ENCODE data around the gene TP63. TPM values are rescaled to one million over a fixed set of nuclear protein-coding genes. Genes with fewer than 3 reads are reported as not detected.

The TP63 gene
- total RNA-seq, 1 donor from 2014 or later = 7.8 TPM

DNA sequence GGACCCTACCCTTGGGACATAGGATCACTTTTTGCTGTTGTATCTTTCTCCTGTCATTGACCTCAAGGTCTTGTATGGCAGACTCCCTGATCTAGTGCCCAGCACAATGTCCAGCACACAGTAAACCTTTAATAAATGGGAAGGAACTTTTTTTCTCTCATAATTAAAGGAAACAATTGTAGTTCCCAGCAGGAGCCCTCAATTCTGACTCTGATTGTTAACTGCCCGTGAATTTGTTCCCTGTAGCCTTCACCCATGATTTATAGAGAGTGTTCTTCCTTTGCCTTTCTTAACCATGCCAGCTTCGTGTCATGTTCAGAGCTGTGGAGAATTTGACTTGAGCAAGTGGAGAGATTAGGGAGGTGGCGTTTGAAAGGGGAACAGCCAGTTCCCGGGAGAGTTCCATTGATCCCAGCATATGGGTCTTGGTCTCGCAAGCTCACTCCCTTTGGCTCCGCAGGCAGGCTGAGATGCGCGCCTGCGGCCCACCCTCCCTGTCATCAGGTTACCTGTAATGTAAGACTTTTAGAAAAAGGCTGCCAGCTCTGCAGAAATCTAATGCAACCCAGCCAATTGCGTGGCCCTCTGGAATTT, 182.6 kb downstream of the TP63 start:
- H3K9me3 ChIP-seq (ENCODE audit: control insufficient read depth in 3 of 3, low read length in 3 of 3) = no peaks in the 10 kb centered on the region
- H3K36me3 ChIP-seq (ENCODE audit: control insufficient read depth in 3 of 3, insufficient read depth in 3 of 3, low read length in 3 of 3) = peaks cover 0 to 3% (median 0%) of the 10 kb centered on the region in 3 donors
- peaks cover 7 to 11% (median 9%) of the 10 kb centered on the region in 3 donors for H3K4me1 ChIP-seq (ENCODE audit: control insufficient read depth in 3 of 3, insufficient read depth in 3 of 3, low read length in 3 of 3)
- peak overlapping the region; percentile 28 to 76 (median 54) for H3K9ac ChIP-seq (ENCODE audit: low read depth in 1 of 3, low read length in 3 of 3)
- H3K27me3 ChIP-seq (ENCODE audit: control insufficient read depth in 3 of 3, insufficient read depth in 3 of 3, low read length in 3 of 3) = no peaks in the 10 kb centered on the region
- peak overlapping the region; percentile 23 to 50 (median 27) for H3K4me3 ChIP-seq (ENCODE audit: low read length in 3 of 3)
- peak overlapping the region; percentile 64 for H3K27ac ChIP-seq (ENCODE audit: low read depth, low read length)

DNA sequence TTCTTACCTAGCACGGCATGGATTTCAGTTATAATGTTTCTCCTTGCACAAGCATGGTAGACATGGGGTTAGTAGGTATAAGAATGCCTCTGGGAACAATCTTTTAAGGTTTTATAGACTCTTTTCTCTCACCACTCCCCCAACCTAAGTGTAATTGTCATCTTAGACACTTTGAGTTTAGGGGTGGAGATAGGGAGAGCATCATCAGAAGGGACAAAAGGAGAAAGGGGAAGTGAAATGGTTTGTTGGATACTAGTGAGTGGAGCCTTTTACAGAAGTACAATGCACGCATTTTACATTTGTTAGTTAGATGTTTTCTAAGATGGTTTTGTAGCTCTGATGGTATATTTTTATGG, 189.2 kb downstream of the TP63 start:
- H3K27me3 ChIP-seq (ENCODE audit: control insufficient read depth in 3 of 3, insufficient read depth in 3 of 3, low read length in 3 of 3) = no peaks in the 10 kb centered on the region
- no peak overlapping the region for H3K9ac ChIP-seq (ENCODE audit: low read depth in 1 of 3, low read length in 3 of 3)
- no peaks in the 10 kb centered on the region for H3K36me3 ChIP-seq (ENCODE audit: control insufficient read depth in 3 of 3, insufficient read depth in 3 of 3, low read length in 3 of 3)
- no peak overlapping the region for H3K27ac ChIP-seq (ENCODE audit: low read depth, low read length)
- peaks cover 0 to 4% (median 4%) of the 10 kb centered on the region in 3 donors for H3K4me1 ChIP-seq (ENCODE audit: control insufficient read depth in 3 of 3, insufficient read depth in 3 of 3, low read length in 3 of 3)
- H3K4me3 ChIP-seq (ENCODE audit: low read length in 3 of 3) = no peak overlapping the region
- H3K9me3 ChIP-seq (ENCODE audit: control insufficient read depth in 3 of 3, low read length in 3 of 3) = no peaks in the 10 kb centered on the region

DNA sequence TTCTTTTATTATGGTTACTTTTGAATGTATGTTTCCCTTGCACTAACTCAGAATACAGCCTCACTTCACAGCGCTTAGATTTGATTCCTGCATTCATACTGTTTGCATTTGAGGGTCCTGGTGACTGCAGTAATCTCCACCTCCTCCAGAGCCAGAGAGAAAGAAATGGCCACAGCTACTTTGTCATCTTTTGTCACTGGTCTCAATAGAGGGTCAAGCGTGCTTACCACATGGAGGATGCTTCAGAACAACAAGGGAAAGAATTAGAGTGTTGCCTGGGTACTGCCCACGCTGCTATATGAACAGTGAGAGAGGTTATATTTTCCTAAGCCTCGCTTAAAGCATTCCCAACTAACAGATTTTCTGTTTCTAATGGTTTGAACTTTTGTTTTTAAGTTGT, 190.1 kb downstream of the TP63 start:
- Histone ChIP-seq H3K4me3 (ENCODE audit: low read length in 3 of 3) (no peak overlapping the region), H3K9me3 (ENCODE audit: control insufficient read depth in 3 of 3, low read length in 3 of 3) (no peaks in the 10 kb centered on the region), H3K27ac (ENCODE audit: low read depth, low read length) (no peak overlapping the region), H3K9ac (ENCODE audit: low read depth in 1 of 3, low read length in 3 of 3) (no peak overlapping the region), H3K36me3 (ENCODE audit: control insufficient read depth in 3 of 3, insufficient read depth in 3 of 3, low read length in 3 of 3) (no peaks in the 10 kb centered on the region), H3K4me1 (ENCODE audit: control insufficient read depth in 3 of 3, insufficient read depth in 3 of 3, low read length in 3 of 3) (peaks cover 0 to under 1% (median under 1%) of the 10 kb centered on the region in 3 donors), H3K27me3 (ENCODE audit: control insufficient read depth in 3 of 3, insufficient read depth in 3 of 3, low read length in 3 of 3) (no peaks in the 10 kb centered on the region)

DNA sequence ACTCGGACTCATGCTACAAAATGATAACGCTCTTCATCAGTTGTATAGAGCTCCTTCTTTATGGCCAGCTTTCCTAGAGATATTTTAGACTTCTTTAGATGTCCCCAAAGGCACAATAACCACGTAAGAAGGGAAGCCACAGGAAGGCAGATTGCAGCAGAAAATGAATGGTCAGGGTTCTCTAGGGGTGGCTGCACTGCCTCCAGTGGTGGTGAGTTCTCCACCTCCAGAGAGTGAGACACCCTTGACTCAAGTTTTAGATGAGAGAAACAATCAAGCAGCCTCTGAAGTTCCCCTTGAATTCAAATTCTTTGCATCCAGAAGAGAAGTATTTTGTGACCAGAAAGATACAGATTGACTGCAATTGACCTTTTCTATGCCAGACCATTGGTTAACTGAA, 191.5 kb downstream of the TP63 start:
- Histone ChIP-seq H3K9me3 (ENCODE audit: control insufficient read depth in 3 of 3, low read length in 3 of 3) (no peaks in the 10 kb centered on the region), H3K27ac (ENCODE audit: low read depth, low read length) (no peak overlapping the region)

DNA sequence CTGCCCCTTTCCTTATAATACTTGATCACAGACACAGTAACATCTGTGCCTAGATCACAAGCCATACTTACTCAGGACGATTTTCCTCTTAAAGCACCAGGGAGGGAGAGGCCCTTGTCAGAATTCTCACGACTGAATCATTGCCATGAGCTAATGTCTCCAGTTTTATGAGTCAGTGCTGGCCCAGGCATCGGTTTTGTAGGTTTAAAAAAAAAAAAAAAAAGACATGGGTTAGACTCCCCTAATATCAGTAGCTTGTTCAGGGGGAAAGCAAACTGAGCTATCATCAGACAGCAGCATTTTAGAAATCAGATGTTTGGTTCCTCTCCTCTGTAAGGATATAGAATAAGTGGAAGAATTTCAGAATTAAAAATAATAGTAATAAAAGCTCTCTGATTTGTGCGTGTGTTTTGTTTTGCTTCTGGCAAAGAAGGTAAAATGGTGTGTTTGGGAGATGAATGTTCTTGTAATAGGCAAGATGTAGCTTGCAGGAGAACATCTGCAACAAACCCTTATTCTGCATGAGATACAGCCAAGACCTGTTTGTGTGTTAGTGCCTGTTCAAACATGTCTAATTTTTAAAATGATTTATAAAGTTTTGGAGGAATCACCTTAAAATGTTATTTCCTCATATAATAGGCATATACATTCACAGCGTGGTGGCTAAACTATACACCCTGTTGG, 193.6 kb downstream of the TP63 start:
- Histone ChIP-seq H3K27me3 (ENCODE audit: control insufficient read depth in 3 of 3, insufficient read depth in 3 of 3, low read length in 3 of 3) (no peaks in the 10 kb centered on the region), H3K9ac (ENCODE audit: low read depth in 1 of 3, low read length in 3 of 3) (no peak overlapping the region), H3K9me3 (ENCODE audit: control insufficient read depth in 3 of 3, low read length in 3 of 3) (no peaks in the 10 kb centered on the region), H3K4me3 (ENCODE audit: low read length in 3 of 3) (no peak overlapping the region), H3K4me1 (ENCODE audit: control insufficient read depth in 3 of 3, insufficient read depth in 3 of 3, low read length in 3 of 3) (peaks cover 0 to 3% (median 3%) of the 10 kb centered on the region in 3 donors), H3K27ac (ENCODE audit: low read depth, low read length) (no peak overlapping the region), H3K36me3 (ENCODE audit: control insufficient read depth in 3 of 3, insufficient read depth in 3 of 3, low read length in 3 of 3) (no peaks in the 10 kb centered on the region)

More for the DNA sequence above, 191.5 kb downstream of the TP63 start:
- Histone ChIP-seq H3K27me3 (ENCODE audit: control insufficient read depth in 3 of 3, insufficient read depth in 3 of 3, low read length in 3 of 3) (no peaks in the 10 kb centered on the region), H3K4me1 (ENCODE audit: control insufficient read depth in 3 of 3, insufficient read depth in 3 of 3, low read length in 3 of 3) (peaks cover 0 to 3% (median 3%) of the 10 kb centered on the region in 3 donors), H3K36me3 (ENCODE audit: control insufficient read depth in 3 of 3, insufficient read depth in 3 of 3, low read length in 3 of 3) (no peaks in the 10 kb centered on the region), H3K9ac (ENCODE audit: low read depth in 1 of 3, low read length in 3 of 3) (no peak overlapping the region), H3K4me3 (ENCODE audit: low read length in 3 of 3) (no peak overlapping the region)

DNA sequence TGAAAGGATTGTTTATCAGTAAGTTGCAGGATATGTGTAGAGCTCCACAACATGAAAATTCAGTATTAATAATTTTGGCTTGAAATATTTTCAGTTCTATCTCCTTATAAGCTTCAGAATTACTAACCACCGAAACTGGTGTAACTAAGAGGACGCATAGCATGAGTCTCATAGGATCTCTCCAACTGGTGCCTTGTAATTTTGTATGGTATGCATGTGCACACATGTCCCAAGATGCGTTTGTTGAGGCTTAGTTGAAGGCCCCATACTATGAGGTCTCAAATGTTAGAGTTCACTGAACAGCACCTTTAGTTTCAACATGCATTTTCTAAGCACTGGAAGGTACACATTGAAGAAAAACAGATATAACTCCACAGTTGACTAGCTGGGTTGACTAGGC, 195.4 kb downstream of the TP63 start:
- peaks cover 0 to 3% (median 3%) of the 10 kb centered on the region in 3 donors for H3K4me1 ChIP-seq (ENCODE audit: control insufficient read depth in 3 of 3, insufficient read depth in 3 of 3, low read length in 3 of 3)
- H3K36me3 ChIP-seq (ENCODE audit: control insufficient read depth in 3 of 3, insufficient read depth in 3 of 3, low read length in 3 of 3) = no peaks in the 10 kb centered on the region
- no peaks in the 10 kb centered on the region for H3K27me3 ChIP-seq (ENCODE audit: control insufficient read depth in 3 of 3, insufficient read depth in 3 of 3, low read length in 3 of 3)
- H3K4me3 ChIP-seq (ENCODE audit: low read length in 3 of 3) = no peak overlapping the region
- no peaks in the 10 kb centered on the region for H3K9me3 ChIP-seq (ENCODE audit: control insufficient read depth in 3 of 3, low read length in 3 of 3)
- no peak overlapping the region for H3K9ac ChIP-seq (ENCODE audit: low read depth in 1 of 3, low read length in 3 of 3)
- no peak overlapping the region for H3K27ac ChIP-seq (ENCODE audit: low read depth, low read length)

DNA sequence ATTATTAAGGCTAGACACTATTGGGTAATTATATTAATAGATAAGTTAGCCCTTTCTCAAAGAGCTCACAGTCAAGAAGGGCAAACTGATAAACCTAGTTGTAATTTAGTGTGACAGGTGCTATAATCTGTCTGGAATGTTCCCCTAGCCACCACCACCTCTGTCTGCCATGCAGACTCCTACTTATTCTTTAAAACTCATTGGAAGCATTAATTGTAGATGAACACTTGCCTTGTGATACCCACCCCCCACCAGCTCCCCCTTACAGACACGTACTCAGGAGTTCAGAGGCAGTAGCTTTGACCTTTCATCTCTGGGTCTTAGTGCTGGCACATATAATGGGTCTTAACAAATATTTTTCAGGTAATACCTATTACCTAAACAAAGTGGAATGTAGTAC, 195.9 kb downstream of the TP63 start:
- no peak overlapping the region for H3K4me3 ChIP-seq (ENCODE audit: low read length in 3 of 3)
- H3K9me3 ChIP-seq (ENCODE audit: control insufficient read depth in 3 of 3, low read length in 3 of 3) = no peaks in the 10 kb centered on the region
- H3K4me1 ChIP-seq (ENCODE audit: control insufficient read depth in 3 of 3, insufficient read depth in 3 of 3, low read length in 3 of 3) = peaks cover 0 to 3% (median 3%) of the 10 kb centered on the region in 3 donors
- H3K27ac ChIP-seq (ENCODE audit: low read depth, low read length) = no peak overlapping the region
- H3K9ac ChIP-seq (ENCODE audit: low read depth in 1 of 3, low read length in 3 of 3) = no peak overlapping the region
- no peaks in the 10 kb centered on the region for H3K27me3 ChIP-seq (ENCODE audit: control insufficient read depth in 3 of 3, insufficient read depth in 3 of 3, low read length in 3 of 3)
- H3K36me3 ChIP-seq (ENCODE audit: control insufficient read depth in 3 of 3, insufficient read depth in 3 of 3, low read length in 3 of 3) = no peaks in the 10 kb centered on the region

DNA sequence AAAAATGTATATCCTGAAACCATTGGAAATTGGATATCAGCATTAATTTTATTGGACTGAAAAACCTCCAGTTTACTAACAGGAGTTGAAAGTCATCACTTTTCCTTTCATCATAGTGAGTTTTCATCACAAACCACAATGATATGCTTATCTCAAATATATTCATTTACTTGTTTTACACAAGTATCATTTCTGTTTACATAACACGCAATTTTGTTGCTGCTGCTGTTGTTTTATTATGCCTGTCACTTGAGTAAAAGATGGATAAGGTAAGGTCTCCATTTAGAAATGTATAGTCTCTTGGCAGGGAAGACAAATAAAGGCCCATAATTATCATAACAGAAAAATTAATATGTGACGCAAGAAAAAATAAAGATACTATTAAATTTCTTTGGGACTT, 199.2 kb downstream of the TP63 start:
- Histone ChIP-seq H3K9ac (ENCODE audit: low read depth in 1 of 3, low read length in 3 of 3) (no peak overlapping the region), H3K4me3 (ENCODE audit: low read length in 3 of 3) (no peak overlapping the region), H3K9me3 (ENCODE audit: control insufficient read depth in 3 of 3, low read length in 3 of 3) (no peaks in the 10 kb centered on the region), H3K27me3 (ENCODE audit: control insufficient read depth in 3 of 3, insufficient read depth in 3 of 3, low read length in 3 of 3) (no peaks in the 10 kb centered on the region), H3K36me3 (ENCODE audit: control insufficient read depth in 3 of 3, insufficient read depth in 3 of 3, low read length in 3 of 3) (peaks cover 0 to 4% (median 0%) of the 10 kb centered on the region in 3 donors), H3K27ac (ENCODE audit: low read depth, low read length) (no peak overlapping the region), H3K4me1 (ENCODE audit: control insufficient read depth in 3 of 3, insufficient read depth in 3 of 3, low read length in 3 of 3) (peaks cover 0 to 3% (median 3%) of the 10 kb centered on the region in 3 donors)

DNA sequence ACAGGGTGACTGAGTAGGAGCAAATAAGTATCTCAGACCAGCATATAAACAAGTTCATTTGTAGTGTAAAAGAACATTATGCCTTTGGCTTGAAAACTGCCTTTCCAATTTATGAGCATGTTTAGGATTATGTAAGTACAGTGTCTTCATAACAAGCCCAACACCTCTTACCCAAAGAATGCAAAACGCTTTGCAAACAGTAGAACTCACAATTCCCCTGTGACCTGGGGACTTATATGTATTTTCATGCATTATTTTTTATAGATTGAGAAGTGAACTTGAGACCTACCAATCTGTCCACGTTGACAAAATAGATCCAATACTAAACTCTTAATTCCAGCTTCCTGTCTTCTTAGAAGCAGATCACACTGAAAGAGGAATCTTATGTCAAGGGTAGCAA, 202.1 kb downstream of the TP63 start:
- H3K27ac ChIP-seq (ENCODE audit: low read depth, low read length) = no peak overlapping the region
- peaks cover 0 to 4% (median 0%) of the 10 kb centered on the region in 3 donors for H3K4me1 ChIP-seq (ENCODE audit: control insufficient read depth in 3 of 3, insufficient read depth in 3 of 3, low read length in 3 of 3)
- H3K36me3 ChIP-seq (ENCODE audit: control insufficient read depth in 3 of 3, insufficient read depth in 3 of 3, low read length in 3 of 3) = peaks cover 0 to 4% (median 0%) of the 10 kb centered on the region in 3 donors
- H3K4me3 ChIP-seq (ENCODE audit: low read length in 3 of 3) = no peak overlapping the region
- H3K9me3 ChIP-seq (ENCODE audit: control insufficient read depth in 3 of 3, low read length in 3 of 3) = no peaks in the 10 kb centered on the region
- no peaks in the 10 kb centered on the region for H3K27me3 ChIP-seq (ENCODE audit: control insufficient read depth in 3 of 3, insufficient read depth in 3 of 3, low read length in 3 of 3)
- no peak overlapping the region for H3K9ac ChIP-seq (ENCODE audit: low read depth in 1 of 3, low read length in 3 of 3)

DNA sequence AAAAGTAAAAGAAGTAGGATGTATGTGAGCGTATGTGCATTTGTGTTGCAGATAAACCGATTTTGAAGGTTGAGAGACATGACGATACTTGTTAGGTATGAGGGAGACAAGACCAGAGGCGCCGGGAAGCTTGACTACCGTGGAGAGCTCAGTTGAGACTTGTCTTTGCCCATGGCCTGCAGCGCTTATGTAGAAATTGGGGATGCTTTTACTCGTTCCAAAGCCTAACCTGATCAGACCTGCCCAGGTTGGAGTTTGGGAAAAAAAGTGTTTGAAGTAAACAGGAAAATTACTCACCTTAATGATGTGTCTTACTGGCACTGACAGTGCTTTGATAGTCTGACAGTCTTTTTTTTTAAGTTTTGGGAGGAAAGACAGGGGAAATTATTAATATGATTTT, 202.8 kb downstream of the TP63 start:
- H3K27me3 ChIP-seq (ENCODE audit: control insufficient read depth in 3 of 3, insufficient read depth in 3 of 3, low read length in 3 of 3) = no peaks in the 10 kb centered on the region
- H3K36me3 ChIP-seq (ENCODE audit: control insufficient read depth in 3 of 3, insufficient read depth in 3 of 3, low read length in 3 of 3) = peaks cover 0 to 4% (median 0%) of the 10 kb centered on the region in 3 donors
- H3K27ac ChIP-seq (ENCODE audit: low read depth, low read length) = no peak overlapping the region

More for the DNA sequence above, 202.8 kb downstream of the TP63 start:
- Histone ChIP-seq H3K9me3 (ENCODE audit: control insufficient read depth in 3 of 3, low read length in 3 of 3) (no peaks in the 10 kb centered on the region), H3K9ac (ENCODE audit: low read depth in 1 of 3, low read length in 3 of 3) (no peak overlapping the region), H3K4me3 (ENCODE audit: low read length in 3 of 3) (no peak overlapping the region), H3K4me1 (ENCODE audit: control insufficient read depth in 3 of 3, insufficient read depth in 3 of 3, low read length in 3 of 3) (peaks cover 0 to 4% (median 0%) of the 10 kb centered on the region in 3 donors)
